Left renal cortex interstitium (tissue), 4 donors: ENCODE data around the gene TXNDC11. TPM values are rescaled to one million over a fixed set of nuclear protein-coding genes. Genes with fewer than 3 reads are reported as not detected.

ENCODE experiments used
- DNase-seq, 4 donors: peaks; one replicate each; pipeline ENCODE4 v3.0.0-alpha.2; 2013; ENCODE audit warnings: low read depth in 4 of 4, low spot score in 2 of 4, missing footprints in 1 of 4
- polyA plus RNA-seq, 4 donors: library from polyadenylated mRNA; unstranded; fragments of 120-200 nt; gene quantifications; one replicate each; pipeline ENCODE4 v1.2.1, GENCODE V29; 2013; ENCODE audit not compliant: insufficient read length in 4 of 4

TXNDC11 gene
- polyA plus RNA-seq, 4 donors = 39.5 to 44.2 (median 41.9) TPM

DNA sequence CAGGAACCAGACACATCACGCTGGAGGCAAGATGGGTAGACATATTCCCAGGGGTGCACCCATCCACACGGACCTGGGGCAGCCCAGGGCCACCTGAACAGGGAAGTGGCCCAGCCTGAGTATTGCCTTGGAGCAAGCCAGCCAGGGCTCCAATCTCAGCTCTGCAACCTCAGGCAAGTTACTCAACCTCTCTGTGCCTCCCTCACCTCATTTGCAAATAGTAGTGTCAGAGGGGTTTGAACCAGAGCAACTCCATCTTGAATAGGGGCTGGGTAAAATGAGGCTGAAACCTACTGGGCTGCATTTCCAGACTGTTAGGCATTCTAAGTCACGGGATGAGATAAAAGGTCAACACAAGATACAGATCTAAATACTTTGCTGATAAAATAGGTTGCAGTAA is 109.5 kb downstream of the TXNDC11 start:
- no peak for DNase-seq

DNA sequence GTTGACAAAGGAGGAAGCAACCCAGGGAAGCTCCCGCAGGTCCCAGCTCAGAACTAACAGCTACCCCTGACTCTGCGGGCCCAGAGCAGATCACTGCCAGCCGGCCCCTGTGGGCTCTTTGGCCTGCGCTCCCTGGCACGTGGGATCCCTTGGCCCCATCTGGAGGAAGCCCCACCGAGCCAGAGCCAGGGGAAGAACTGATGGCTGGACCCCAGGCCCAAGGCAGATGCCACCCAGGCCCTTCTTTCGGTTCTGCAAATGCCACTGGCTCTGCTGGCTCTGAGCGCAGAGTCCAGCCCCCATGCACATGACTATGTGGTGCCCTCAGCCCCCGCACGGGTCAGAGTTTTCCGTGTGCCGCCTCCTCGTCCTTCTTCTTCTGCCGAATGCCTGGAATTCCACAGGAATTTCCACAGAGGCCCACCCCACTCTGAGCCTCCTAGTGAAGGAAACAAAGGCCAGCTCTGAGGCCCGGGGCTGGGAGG is 110.2 kb downstream of the TXNDC11 start:
- no peak for DNase-seq

DNA sequence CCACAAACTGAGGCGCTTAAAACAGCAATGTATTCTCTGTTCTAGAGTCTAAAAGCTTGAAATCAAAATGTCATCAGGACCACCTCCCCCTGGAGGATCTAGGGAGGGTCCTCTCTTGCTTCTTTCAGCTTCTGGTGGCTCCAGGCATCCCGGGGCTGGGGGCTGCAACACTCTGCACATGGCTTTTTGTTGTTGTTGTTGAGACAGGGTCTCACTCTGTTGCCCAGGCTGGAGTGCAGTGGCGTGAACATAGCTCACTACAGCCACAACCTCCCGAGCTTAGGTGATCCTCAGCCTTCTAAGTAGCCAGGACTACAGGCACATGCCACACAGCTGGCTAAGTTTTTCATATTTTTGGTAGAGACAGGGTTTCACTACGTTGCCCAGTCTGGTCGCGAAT is 111.4 kb downstream of the TXNDC11 start:
- no peak for DNase-seq

DNA sequence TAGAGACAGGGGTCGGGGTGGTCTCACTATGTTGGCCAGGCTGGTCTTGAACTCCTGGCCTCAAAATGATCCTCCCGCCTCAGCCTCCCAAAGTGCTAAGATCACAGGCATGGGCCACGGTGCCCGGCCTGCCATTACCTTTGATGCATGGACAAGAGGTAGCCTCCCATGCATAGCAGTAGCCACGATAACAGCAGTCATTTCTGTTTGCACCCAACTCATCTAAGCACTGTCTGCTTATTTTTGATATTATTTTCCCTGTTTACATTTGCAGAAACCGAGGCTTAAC is 111.9 kb downstream of the TXNDC11 start:
- DNase-seq = no peak

DNA sequence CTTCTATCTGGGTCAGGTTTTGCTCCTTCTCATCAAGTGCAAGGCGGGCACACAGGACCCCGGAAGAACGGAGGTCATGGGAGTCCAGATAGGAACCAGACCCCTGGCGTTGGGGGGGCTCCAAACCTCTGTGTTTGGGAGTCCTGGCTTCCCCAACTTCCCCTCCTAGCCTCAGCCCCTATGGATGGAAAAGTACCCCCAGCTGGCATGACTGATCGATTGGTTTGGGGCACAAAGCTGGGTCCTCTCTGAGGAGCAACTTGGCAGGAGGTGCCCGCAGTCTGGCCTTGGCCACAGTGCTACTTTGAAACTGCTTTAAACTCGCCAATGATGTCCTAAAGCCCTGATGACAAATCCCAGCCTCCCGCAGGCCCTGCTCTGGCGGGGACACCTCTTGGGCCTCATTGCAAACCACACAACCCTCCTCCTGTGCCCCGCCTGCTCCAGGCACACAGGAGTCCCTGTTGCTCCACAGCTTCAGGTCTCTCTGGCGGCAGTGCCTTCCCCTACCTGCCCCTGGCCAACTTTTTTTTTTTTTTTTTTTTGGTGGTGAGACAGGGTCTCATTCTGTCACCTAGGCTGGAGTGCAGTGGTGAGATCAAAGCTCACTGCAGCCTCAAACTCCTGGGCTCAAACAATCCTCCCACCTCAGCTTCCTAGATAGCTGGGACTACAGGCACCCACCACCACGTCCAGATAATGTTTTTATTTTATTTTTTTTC is 112.5 kb downstream of the TXNDC11 start:
- no peak for DNase-seq

Other genes starting within 250 kb of the TXNDC11 start
- gene LITAF, start 155.9 kb downstream of the TXNDC11 start, polyA plus RNA-seq = 100 to 1,000 TPM; 107 to 122 (median 116) TPM
- 10 to 100 TPM; 30.4 to 39.4 (median 37.4) TPM for gene SNN, start 74.4 kb downstream of the TXNDC11 start, polyA plus RNA-seq
- 100 to 1,000 TPM in 1 of 4 donors, 10 to 100 TPM in 3; 64.1 to 113 (median 84.7) TPM for gene ZC3H7A, start 54.4 kb upstream of the TXNDC11 start, polyA plus RNA-seq
- 100 to 1,000 TPM; 206 to 264 (median 228) TPM for gene RSL1D1, start 108.7 kb upstream of the TXNDC11 start, polyA plus RNA-seq
- 100 to 1,000 TPM in 3 of 4 donors, 10 to 100 TPM in 1; 97.8 to 124 (median 111) TPM for gene GSPT1, start 173.1 kb upstream of the TXNDC11 start, polyA plus RNA-seq
- 10 to 100 TPM in 2 of 4 donors, under 1 TPM in 2; 0.65 to 21.0 (median 6.4) TPM for gene NPIPB2, start 199.2 kb upstream of the TXNDC11 start, polyA plus RNA-seq
- under 1 TPM in 3 of 4 donors, not detected in 1; 0.20 to 0.36 (median 0.27) TPM for gene TNFRSF17, start 222.4 kb upstream of the TXNDC11 start, polyA plus RNA-seq
- 10 to 100 TPM; 31.0 to 36.4 (median 33.0) TPM for gene SNX29, start 233.9 kb upstream of the TXNDC11 start, polyA plus RNA-seq